ENCODE results near the gene ELF4.

GRCh38 chrX:130119312-130119898 lies 9.1 kb upstream of the ELF4 start:
- TF ChIP-seq CTCF (IDR thresholded peaks at IDR 0.05) = no peak
- no peak for TF ChIP-seq POLR2A (IDR thresholded peaks at IDR 0.05)

All from right lobe of liver (tissue), 4 donors.